GM12864 (cell line): ENCODE results near the gene CLDN6.

Experiments
- DNase-seq: peaks from one replicate; pipeline ENCODE4 v3.0.0-alpha.2; 2011; ENCODE audit warnings: low read depth
- H3K4me3 ChIP-seq: 2 replicates; pipeline ENCODE4 v1.5.1; 2011; ENCODE audit warnings: mild to moderate bottlenecking, low read depth, low read length, control low read depth
- CTCF ChIP-seq: IDR thresholded peaks from 2 replicates; pipeline ENCODE4 v1.5.1; 2011; ENCODE audit warnings: low read depth, mild to moderate bottlenecking, moderate library complexity, low read length, control low read depth, inconsistent platforms; ENCODE audit errors: missing control alignments

CLDN6 gene

GRCh38 chr16:2979669-2980226 is 38.2 kb downstream of the CLDN6 start:
- DNase-seq: no peak
- TF ChIP-seq CTCF: no peak
- H3K4me3 ChIP-seq: peak overlapping the region; percentile 87

GRCh38 chr16:2977440-2977839 is 40.5 kb downstream of the CLDN6 start:
- H3K4me3 ChIP-seq: no peak overlapping the region
- TF ChIP-seq CTCF: no peak
- no peak for DNase-seq

GRCh38 chr16:2976673-2977072 is 41.3 kb downstream of the CLDN6 start:
- TF ChIP-seq CTCF: no peak
- no peak for DNase-seq
- no peak overlapping the region for H3K4me3 ChIP-seq

- DNase-seq: no peak
- no peak overlapping the region for H3K4me3 ChIP-seq
- TF ChIP-seq CTCF: no peak
These were observed 41.8 kb downstream of the CLDN6 start for GRCh38 chr16:2976201-2976600.

GRCh38 chr16:2975161-2975795 is 42.7 kb downstream of the CLDN6 start:
- TF ChIP-seq CTCF: no peak
- no peak for DNase-seq
- H3K4me3 ChIP-seq: no peak overlapping the region

GRCh38 chr16:2974319-2975056 is 43.5 kb downstream of the CLDN6 start:
- TF ChIP-seq CTCF: no peak
- DNase-seq: no peak
- no peak overlapping the region for H3K4me3 ChIP-seq
